Karpas-422 (cell line): ENCODE measurements around the gene NDUFB2. TPM values are rescaled to one million over a fixed set of nuclear protein-coding genes. Genes with fewer than 3 reads are reported as not detected.
"Not testable (repeated sequence)": the region's sequence is repeated elsewhere in the genome, so short reads cannot be mapped to it uniquely, and the experiment has no call there.

Experiments used
- DNase-seq: peaks from one replicate; pipeline ENCODE4 v3.0.0-alpha.2; 2015
- H2AFZ ChIP-seq: fragments of 200-600 bp; sonication (generic); 2 replicates; pipeline ENCODE4 v1.6.1; 2014; ENCODE audit warnings: antibody characterized with exemption, low read length, mixed read lengths
- H3K27ac ChIP-seq: fragments of 200-600 bp; sonication (generic); 2 replicates; pipeline ENCODE4 v1.5.1; 2014; ENCODE audit warnings: mild to moderate bottlenecking, low read length, moderate library complexity
- H3K27me3 ChIP-seq: fragments of 200-600 bp; sonication (generic); 2 replicates; pipeline ENCODE4 v1.6.1; 2014; ENCODE audit warnings: low read length, mixed read lengths
- H3K36me3 ChIP-seq: fragments of 200-600 bp; sonication (generic); 2 replicates; pipeline ENCODE4 v1.6.1; 2014; ENCODE audit warnings: low read length, mixed read lengths; ENCODE audit not compliant: insufficient read depth
- H3K4me1 ChIP-seq: fragments of 200-600 bp; sonication (generic); 2 replicates; pipeline ENCODE4 v1.6.1; 2014; ENCODE audit warnings: mild to moderate bottlenecking, low read length, mixed read lengths
- H3K4me2 ChIP-seq: fragments of 200-600 bp; sonication (generic); 2 replicates; pipeline ENCODE4 v1.6.1; 2014; ENCODE audit warnings: low read length, low read depth, mild to moderate bottlenecking; ENCODE audit not compliant: poor library complexity, severe bottlenecking
- H3K4me3 ChIP-seq: fragments of 200-600 bp; sonication (generic); 2 replicates; pipeline ENCODE4 v1.5.1; 2014; ENCODE audit warnings: mild to moderate bottlenecking, antibody characterized with exemption, low read length, mixed read lengths
- H3K79me2 ChIP-seq: fragments of 200-600 bp; sonication (generic); 2 replicates; pipeline ENCODE4 v1.6.1; 2014; ENCODE audit warnings: mild to moderate bottlenecking, low read length, mixed read lengths
- H3K9ac ChIP-seq: fragments of 200-600 bp; sonication (generic); 2 replicates; pipeline ENCODE4 v1.6.0; 2014; ENCODE audit warnings: low read length
- H3K9me2 ChIP-seq: fragments of 200-600 bp; sonication (generic), shearing (Covaris generic); replicated peaks from 2 replicates; pipeline ENCODE4 v1.6.0; 2014; ENCODE audit warnings: mild to moderate bottlenecking, low read length, moderate library complexity; ENCODE audit not compliant: insufficient read depth
- H3K9me3 ChIP-seq: fragments of 300-700, 200-600 bp; sonication (generic); 2 replicates; pipeline ENCODE4 v1.6.1; 2014; ENCODE audit warnings: low read length, mixed read lengths
- H4K20me1 ChIP-seq: fragments of 200-600 bp; sonication (generic); 2 replicates; pipeline ENCODE4 v1.6.1; 2014; ENCODE audit warnings: mild to moderate bottlenecking, antibody characterized with exemption, low read length, low read depth; ENCODE audit not compliant: insufficient read depth
- total RNA-seq: library from RNA; depleted of rRNA; stranded (reverse); fragments of >200 nt; shearing (Covaris generic); gene quantifications from 2 replicates; pipeline ENCODE4 v1.2.3, GENCODE V29; 2014; ENCODE audit warnings: low replicate concordance

NDUFB2 gene
- total RNA-seq, 1 experiment from 2014 or later = 297 TPM

GRCh38 chr7:140738280-140738679 is 41.8 kb downstream of the NDUFB2 start:
- Histone ChIP-seq H3K4me3 (no peak overlapping the region), H4K20me1 (no peaks in the 10 kb centered on the region), H3K79me2 (peaks cover 9% of the 10 kb centered on the region; the same call in 1 of the 2 replicates), H3K9ac (no peak overlapping the region), H3K9me3 (no peaks in the 10 kb centered on the region), H3K4me2 (no peak overlapping the region), H3K36me3 (peaks cover 14% of the 10 kb centered on the region; the same call in 1 of the 2 replicates), H3K27ac (no peak overlapping the region), H3K27me3 (no peaks in the 10 kb centered on the region), H2AFZ (no peak overlapping the region), H3K9me2 (no peaks in the 10 kb centered on the region), H3K4me1 (peaks cover 26% of the 10 kb centered on the region)
- no peak for DNase-seq

GRCh38 chr7:140743255-140743654 is 46.7 kb downstream of the NDUFB2 start:
- DNase-seq = not testable (repeated sequence)

GRCh38 chr7:140744005-140744404 is 47.5 kb downstream of the NDUFB2 start:
- Histone ChIP-seq H3K9me2 (no peaks in the 10 kb centered on the region), H3K36me3 (peaks cover 19% of the 10 kb centered on the region), H3K27me3 (no peaks in the 10 kb centered on the region), H3K79me2 (peaks cover 19% of the 10 kb centered on the region), H3K4me2 (no peak overlapping the region), H3K9me3 (no peaks in the 10 kb centered on the region), H2AFZ (no peak overlapping the region), H3K4me3 (no peak overlapping the region), H4K20me1 (no peaks in the 10 kb centered on the region), H3K9ac (no peak overlapping the region), H3K27ac (no peak overlapping the region), H3K4me1 (peaks cover 12% of the 10 kb centered on the region)
- DNase-seq = no peak

More at GRCh38 chr7:140743255-140743654, 46.7 kb downstream of the NDUFB2 start:
- H3K9me2 ChIP-seq, H3K4me2 ChIP-seq, H2AFZ ChIP-seq, H3K4me3 ChIP-seq, H3K27ac ChIP-seq, H3K9me3 ChIP-seq, H3K9ac ChIP-seq, H4K20me1 ChIP-seq, H3K27me3 ChIP-seq: not testable (repeated sequence)
- H3K36me3 ChIP-seq = peaks cover 20% of the 10 kb centered on the region; the same call in 1 of the 2 replicates
- H3K4me1 ChIP-seq = peaks cover 12% of the 10 kb centered on the region
- H3K79me2 ChIP-seq = peaks cover 17% of the 10 kb centered on the region

- Histone ChIP-seq H3K79me2 (peaks cover 19% of the 10 kb centered on the region), H3K36me3 (peaks cover 18% of the 10 kb centered on the region), H3K27ac (no peak overlapping the region), H3K9me3 (no peaks in the 10 kb centered on the region), H3K9ac (no peak overlapping the region), H4K20me1 (no peaks in the 10 kb centered on the region), H3K4me3 (no peak overlapping the region), H2AFZ (no peak overlapping the region), H3K4me1 (peaks cover 12% of the 10 kb centered on the region), H3K27me3 (no peaks in the 10 kb centered on the region), H3K4me2 (no peak overlapping the region), H3K9me2 (no peaks in the 10 kb centered on the region)
- DNase-seq = peak; percentile 62
Observed at GRCh38 chr7:140745266-140746058, 49.0 kb downstream of the NDUFB2 start.

- peaks cover 20% of the 10 kb centered on the region for H3K36me3 ChIP-seq
- no peak overlapping the region for H3K4me3 ChIP-seq
- no peak overlapping the region for H3K4me2 ChIP-seq
- no peaks in the 10 kb centered on the region for H3K9me3 ChIP-seq
- H3K4me1 ChIP-seq = peaks cover 12% of the 10 kb centered on the region
- peaks cover 16% of the 10 kb centered on the region for H3K79me2 ChIP-seq
- H3K9me2 ChIP-seq = no peaks in the 10 kb centered on the region
- no peak overlapping the region for H2AFZ ChIP-seq
- DNase-seq = no peak
- no peak overlapping the region for H3K9ac ChIP-seq
- no peak overlapping the region for H3K27ac ChIP-seq
- H3K27me3 ChIP-seq = no peaks in the 10 kb centered on the region
- H4K20me1 ChIP-seq = no peaks in the 10 kb centered on the region
Observed at GRCh38 chr7:140746751-140747150, 50.2 kb downstream of the NDUFB2 start.

- no peak for DNase-seq
- Histone ChIP-seq H3K9ac (no peak overlapping the region), H3K4me1 (no peaks in the 10 kb centered on the region), H3K79me2 (0 out of 2 replicates have a peak, but pooled peaks cover 3% of the 10 kb centered on the region), H4K20me1 (no peaks in the 10 kb centered on the region), H3K4me3 (no peak overlapping the region), H3K4me2 (no peak overlapping the region), H3K9me2 (no peaks in the 10 kb centered on the region), H2AFZ (no peak overlapping the region), H3K36me3 (peaks cover 16% of the 10 kb centered on the region), H3K27me3 (no peaks in the 10 kb centered on the region), H3K27ac (no peak overlapping the region), H3K9me3 (no peaks in the 10 kb centered on the region)
Observed at GRCh38 chr7:140752533-140752932, 56.0 kb downstream of the NDUFB2 start.

GRCh38 chr7:140754506-140754905 is 58.0 kb downstream of the NDUFB2 start:
- Histone ChIP-seq H3K4me1 (no peaks in the 10 kb centered on the region), H3K36me3 (peaks cover 10% of the 10 kb centered on the region; the same call in 1 of the 2 replicates), H3K27me3 (no peaks in the 10 kb centered on the region), H2AFZ (no peak overlapping the region), H4K20me1 (no peaks in the 10 kb centered on the region), H3K9me2 (no peaks in the 10 kb centered on the region), H3K4me2 (no peak overlapping the region), H3K9ac (no peak overlapping the region), H3K79me2 (0 out of 2 replicates have a peak, but pooled peaks cover 3% of the 10 kb centered on the region), H3K27ac (no peak overlapping the region), H3K9me3 (no peaks in the 10 kb centered on the region), H3K4me3 (no peak overlapping the region)
- DNase-seq = no peak
